GM12872 (cell line): ENCODE measurements around the gene NAALADL2.

ENCODE experiments used
- TF ChIP-seq, protein P1 (sequence below): IDR thresholded peaks from 3 replicates; pipeline ENCODE4 v1.5.1; 2011; ENCODE audit warnings: low read depth, mild to moderate bottlenecking, low read length, moderate library complexity; ENCODE audit not compliant: insufficient read depth

The NAALADL2 gene

DNA sequence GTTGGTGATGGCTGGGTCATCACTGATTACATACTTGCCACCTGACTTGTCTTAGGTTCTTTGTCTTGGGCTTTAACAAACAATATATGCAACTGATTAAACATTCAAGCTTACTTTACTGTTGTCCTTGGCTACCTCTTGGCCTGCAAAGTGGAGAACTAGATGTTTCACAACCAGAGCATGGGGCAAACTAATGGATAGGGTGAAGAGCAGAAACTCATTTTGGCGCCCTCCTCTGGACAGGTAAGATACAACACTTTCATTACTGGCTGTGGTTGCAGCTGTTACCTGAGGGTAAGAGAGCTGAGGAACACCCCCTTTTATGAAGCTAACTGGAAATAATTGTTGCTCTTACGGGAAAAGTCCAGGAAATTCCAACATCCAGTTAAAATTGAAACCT lies 262.1 kb downstream of the NAALADL2 start:
- TF ChIP-seq, protein P1, sequence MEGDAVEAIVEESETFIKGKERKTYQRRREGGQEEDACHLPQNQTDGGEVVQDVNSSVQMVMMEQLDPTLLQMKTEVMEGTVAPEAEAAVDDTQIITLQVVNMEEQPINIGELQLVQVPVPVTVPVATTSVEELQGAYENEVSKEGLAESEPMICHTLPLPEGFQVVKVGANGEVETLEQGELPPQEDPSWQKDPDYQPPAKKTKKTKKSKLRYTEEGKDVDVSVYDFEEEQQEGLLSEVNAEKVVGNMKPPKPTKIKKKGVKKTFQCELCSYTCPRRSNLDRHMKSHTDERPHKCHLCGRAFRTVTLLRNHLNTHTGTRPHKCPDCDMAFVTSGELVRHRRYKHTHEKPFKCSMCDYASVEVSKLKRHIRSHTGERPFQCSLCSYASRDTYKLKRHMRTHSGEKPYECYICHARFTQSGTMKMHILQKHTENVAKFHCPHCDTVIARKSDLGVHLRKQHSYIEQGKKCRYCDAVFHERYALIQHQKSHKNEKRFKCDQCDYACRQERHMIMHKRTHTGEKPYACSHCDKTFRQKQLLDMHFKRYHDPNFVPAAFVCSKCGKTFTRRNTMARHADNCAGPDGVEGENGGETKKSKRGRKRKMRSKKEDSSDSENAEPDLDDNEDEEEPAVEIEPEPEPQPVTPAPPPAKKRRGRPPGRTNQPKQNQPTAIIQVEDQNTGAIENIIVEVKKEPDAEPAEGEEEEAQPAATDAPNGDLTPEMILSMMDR: peak; percentile 43; the same call in 2 of the 3 replicates

DNA sequence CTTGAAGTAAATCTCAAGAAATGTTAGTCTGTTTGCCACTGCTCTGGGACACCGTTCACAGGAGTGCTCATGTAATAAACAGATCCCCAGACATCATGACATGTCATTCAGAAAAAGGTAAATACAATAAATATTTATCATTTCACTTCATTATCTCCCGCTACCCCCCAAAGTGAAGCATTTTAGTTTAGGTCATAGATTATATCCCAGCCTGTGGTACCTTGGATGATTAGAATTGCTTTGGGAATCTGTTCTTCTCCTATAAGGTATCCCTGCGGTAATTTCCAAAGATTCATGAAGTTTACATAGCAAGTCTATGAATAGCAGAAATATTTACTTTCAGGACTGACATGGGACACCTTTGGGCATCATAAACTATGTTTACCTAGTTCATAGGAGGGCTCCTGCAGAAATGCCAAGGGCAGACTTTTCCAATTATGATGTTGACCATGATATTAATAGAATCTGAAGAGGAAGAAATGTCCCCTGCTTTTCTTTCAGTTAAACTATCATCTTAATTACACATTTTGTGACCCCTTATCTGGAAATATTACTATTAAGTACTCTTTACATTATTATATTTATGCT lies 268.0 kb downstream of the NAALADL2 start:
- TF ChIP-seq, protein P1: no peak

DNA sequence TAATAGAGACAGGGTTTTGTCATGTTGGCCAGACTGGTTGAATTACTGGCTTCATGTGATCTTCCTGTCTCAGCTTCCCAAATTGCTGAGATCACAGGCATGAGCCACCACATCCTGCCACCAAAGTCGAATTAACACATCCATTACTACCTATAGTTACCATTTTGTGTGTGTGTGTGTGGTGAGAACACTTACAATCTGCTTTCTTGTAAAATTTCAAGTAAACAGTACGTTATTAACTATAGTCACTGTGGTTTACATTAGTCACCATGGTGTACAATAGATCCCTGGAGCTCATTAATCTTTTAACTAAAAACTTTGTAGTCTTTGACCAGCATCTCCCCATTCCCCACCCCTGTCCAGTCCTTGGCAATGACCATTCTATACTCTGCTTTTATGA lies 270.0 kb downstream of the NAALADL2 start:
- TF ChIP-seq, protein P1: no peak

DNA sequence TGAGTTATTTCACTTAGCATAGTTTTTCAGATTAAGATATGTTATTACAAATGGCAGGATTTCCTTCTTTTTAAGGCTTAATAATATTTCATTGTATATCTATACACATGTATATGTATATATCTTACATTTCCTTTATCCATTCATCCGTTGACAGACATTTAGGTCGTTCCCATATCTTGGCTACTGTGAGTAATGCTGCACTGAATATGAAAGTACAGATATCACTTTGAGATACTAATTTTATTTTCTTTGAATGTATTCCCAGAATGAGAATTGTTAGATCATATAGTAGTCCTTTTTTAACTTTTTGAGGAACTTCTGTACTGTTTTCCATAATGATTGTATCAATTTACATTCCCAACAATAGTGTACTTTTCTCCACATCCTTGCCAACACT lies 270.4 kb downstream of the NAALADL2 start:
- TF ChIP-seq, protein P1: no peak

DNA sequence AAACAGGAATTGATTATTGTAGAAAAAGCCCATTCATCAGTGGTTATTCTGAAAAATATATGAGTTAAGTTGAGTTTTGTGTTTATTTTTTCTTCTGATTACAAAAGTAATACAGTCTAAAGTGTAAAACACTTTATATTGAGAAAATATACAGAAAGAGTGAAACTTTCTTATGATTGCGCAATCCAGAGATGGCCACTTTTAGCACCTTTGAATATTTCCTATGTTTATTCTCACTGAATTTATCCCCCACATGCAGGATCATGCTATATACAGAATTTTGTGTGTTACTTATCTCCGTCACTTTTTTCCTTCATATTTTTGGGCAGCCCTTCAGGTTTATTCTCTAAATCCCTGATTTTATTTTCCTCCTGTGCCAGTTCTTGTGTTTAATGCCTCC lies 285.2 kb downstream of the NAALADL2 start:
- TF ChIP-seq, protein P1: no peak

DNA sequence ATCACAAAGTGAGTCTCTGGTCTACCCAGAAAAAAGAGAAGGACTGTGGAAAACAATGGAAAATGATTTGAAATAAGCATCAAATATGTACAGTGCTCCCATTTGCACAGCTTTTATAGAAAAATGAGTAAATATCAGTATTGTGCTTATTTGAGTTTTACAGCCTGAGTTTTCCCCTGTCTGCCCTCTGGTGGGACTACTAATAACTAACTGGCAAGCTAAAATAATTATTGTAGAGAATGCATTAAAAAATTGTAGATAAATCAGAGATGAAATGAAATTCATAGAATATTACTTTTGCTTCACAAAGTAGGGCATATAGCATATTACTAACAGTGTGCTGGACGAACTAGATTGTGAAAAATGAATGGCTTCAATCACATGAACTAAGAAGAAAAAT lies 287.1 kb downstream of the NAALADL2 start:
- TF ChIP-seq, protein P1: no peak

DNA sequence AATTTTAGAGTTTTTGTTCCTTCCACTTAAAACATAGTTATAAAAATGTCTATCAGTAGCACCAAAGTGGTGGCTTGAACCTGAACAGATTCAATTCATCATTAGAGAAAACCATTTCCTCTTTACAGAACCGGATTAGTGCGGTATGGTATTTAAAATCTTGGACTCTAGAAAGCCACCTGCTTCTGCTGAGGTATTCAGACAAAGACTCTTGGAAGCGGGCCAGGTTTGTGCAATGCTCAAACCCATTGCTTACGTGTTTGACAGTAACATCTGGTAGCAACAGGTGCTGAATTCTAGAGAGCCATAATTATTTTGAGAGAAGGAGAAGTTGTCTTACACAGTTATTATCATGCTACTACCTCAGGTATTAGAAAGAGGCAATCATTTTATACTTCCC lies 290.5 kb downstream of the NAALADL2 start:
- TF ChIP-seq, protein P1: no peak
